Astrocyte (in vitro differentiated cells and primary cell): ENCODE data around the gene XIRP1. TPM values are rescaled to one million over a fixed set of nuclear protein-coding genes. Genes with fewer than 3 reads are reported as not detected.
A peak's percentile ranks its signal among the peaks of the same experiment; 100 is the strongest.

Experiments
- DNase-seq: peaks from one replicate; pipeline ENCODE4 v3.0.0-alpha.2; 2010; ENCODE audit warnings: low read depth
- FAIRE-seq: peaks from 2 replicates; lab custom pipeline; 2011; peaks lifted over from hg19 to GRCh38; lab: Jason Lieb, UNC
- H2AFZ ChIP-seq: 2 replicates; pipeline ENCODE4 v1.6.0; 2012; ENCODE audit warnings: low read depth, low read length, inconsistent platforms
- H3K27ac ChIP-seq: 2 replicates; pipeline ENCODE4 v1.5.1; 2011; ENCODE audit warnings: low read depth, low read length, inconsistent platforms
- H3K27me3 ChIP-seq: 2 replicates; pipeline ENCODE4 v1.6.0; 2011; ENCODE audit warnings: low read length, inconsistent platforms; ENCODE audit not compliant: insufficient read depth
- H3K36me3 ChIP-seq: 2 replicates; pipeline ENCODE4 v1.5.1; 2011; ENCODE audit warnings: low read length, inconsistent platforms; ENCODE audit not compliant: insufficient read depth
- H3K4me1 ChIP-seq: 2 replicates; pipeline ENCODE4 v1.5.1; 2011; ENCODE audit warnings: low read length, inconsistent platforms; ENCODE audit not compliant: insufficient read depth
- H3K4me2 ChIP-seq: 2 replicates; pipeline ENCODE4 v1.6.0; 2012; ENCODE audit warnings: low read length, inconsistent platforms
- H3K4me3 ChIP-seq: 2 replicates; pipeline ENCODE4 v1.5.1; 2011; ENCODE audit warnings: low read depth, mild to moderate bottlenecking, low read length, inconsistent platforms; ENCODE audit not compliant: insufficient read depth
- H3K79me2 ChIP-seq: 2 replicates; pipeline ENCODE4 v1.6.0; 2012; ENCODE audit warnings: mild to moderate bottlenecking, low read length, inconsistent platforms; ENCODE audit not compliant: insufficient read depth
- H3K9ac ChIP-seq: 2 replicates; pipeline ENCODE4 v1.6.0; 2012; ENCODE audit warnings: mild to moderate bottlenecking, low read length, inconsistent platforms
- H3K9me3 ChIP-seq: 2 replicates; pipeline ENCODE4 v1.5.1; 2012; ENCODE audit warnings: low read depth, mild to moderate bottlenecking, low read length, inconsistent platforms; ENCODE audit not compliant: insufficient read depth
- H4K20me1 ChIP-seq: 2 replicates; pipeline ENCODE4 v1.6.0; 2012; ENCODE audit warnings: low read length, inconsistent platforms; ENCODE audit not compliant: insufficient read depth
- H3K27ac Mint-ChIP-seq: one replicate; pipeline ENCODE4 v1.8.0; 2021; ENCODE audit warnings: mild to moderate bottlenecking, mixed read lengths; ENCODE audit not compliant: unreplicated experiment
- H3K27me3 Mint-ChIP-seq: one replicate; pipeline ENCODE4 v1.8.0; 2021; ENCODE audit warnings: low read depth, mixed read lengths; ENCODE audit not compliant: unreplicated experiment
- H3K36me3 Mint-ChIP-seq: one replicate; pipeline ENCODE4 v1.8.0; 2021; ENCODE audit warnings: low read depth, mixed read lengths; ENCODE audit not compliant: unreplicated experiment
- H3K4me1 Mint-ChIP-seq: one replicate; pipeline ENCODE4 v1.8.0; 2021; ENCODE audit warnings: low read depth, mixed read lengths; ENCODE audit not compliant: unreplicated experiment
- H3K4me3 Mint-ChIP-seq: one replicate; pipeline ENCODE4 v1.8.0; 2021; ENCODE audit warnings: mild to moderate bottlenecking, moderate library complexity, mixed read lengths; ENCODE audit not compliant: unreplicated experiment
- H3K9me3 Mint-ChIP-seq: one replicate; pipeline ENCODE4 v1.8.0; 2021; ENCODE audit warnings: mild to moderate bottlenecking, mixed read lengths; ENCODE audit not compliant: unreplicated experiment
- CTCF ChIP-seq: IDR thresholded peaks from 2 replicates; pipeline ENCODE4 v1.5.1; 2011; ENCODE audit warnings: low read depth, mild to moderate bottlenecking, inconsistent platforms, low read length, moderate library complexity; ENCODE audit not compliant: insufficient read depth
- EZH2 ChIP-seq: IDR thresholded peaks from 2 replicates; pipeline ENCODE4 v1.6.1; 2012; ENCODE audit warnings: mild to moderate bottlenecking, low read length, inconsistent platforms; ENCODE audit not compliant: insufficient read depth
- total RNA-seq: library from RNA; stranded (reverse); gene quantifications from 2 replicates; pipeline ENCODE4 v1.2.1, GENCODE V29; 2021

XIRP1 gene
- total RNA-seq, 1 donor from 2014 or later, result 1.1 TPM

GRCh38 chr3:39139442-39139841, 53.0 kb downstream of the XIRP1 start:
- no peak overlapping the region for H2AFZ ChIP-seq
- no peak for DNase-seq
- peaks cover 70% of the 10 kb centered on the region for H4K20me1 ChIP-seq
- Mint-ChIP-seq H3K4me3 (no peak overlapping the region), H3K4me1 (peaks cover 40% of the 10 kb centered on the region), H3K9me3 (no peaks in the 10 kb centered on the region), H3K27ac (no peak overlapping the region), H3K36me3 (peaks cover 30% of the 10 kb centered on the region), H3K27me3 (peaks cover under 1% of the 10 kb centered on the region)
- H3K4me1 ChIP-seq, result peaks cover 12% of the 10 kb centered on the region
- H3K27ac ChIP-seq, result no peak overlapping the region
- TF ChIP-seq EZH2 (no peak), CTCF (no peak)
- H3K9me3 ChIP-seq, result no peaks in the 10 kb centered on the region
- H3K9ac ChIP-seq, result no peak overlapping the region
- H3K27me3 ChIP-seq, result no peaks in the 10 kb centered on the region
- peaks cover 42% of the 10 kb centered on the region for H3K36me3 ChIP-seq
- H3K4me3 ChIP-seq, result no peak overlapping the region
- no peak overlapping the region for H3K4me2 ChIP-seq
- no peak for FAIRE-seq
- H3K79me2 ChIP-seq, result peaks cover 51% of the 10 kb centered on the region

- Mint-ChIP-seq H3K36me3 (peaks cover 30% of the 10 kb centered on the region), H3K27ac (no peak overlapping the region), H3K9me3 (no peaks in the 10 kb centered on the region), H3K27me3 (peaks cover 3% of the 10 kb centered on the region), H3K4me1 (peaks cover 36% of the 10 kb centered on the region), H3K4me3 (no peak overlapping the region)
- peaks cover 12% of the 10 kb centered on the region for H3K4me1 ChIP-seq
- DNase-seq (no peak), FAIRE-seq (no peak)
- no peaks in the 10 kb centered on the region for H3K9me3 ChIP-seq
- no peak for TF ChIP-seq EZH2
- TF ChIP-seq CTCF, result no peak
- no peak overlapping the region for H3K27ac ChIP-seq
- H2AFZ ChIP-seq, result no peak overlapping the region
- no peak overlapping the region for H3K4me3 ChIP-seq
- H4K20me1 ChIP-seq, result peaks cover 65% of the 10 kb centered on the region
- no peaks in the 10 kb centered on the region for H3K27me3 ChIP-seq
- peaks cover 38% of the 10 kb centered on the region for H3K36me3 ChIP-seq
- no peak overlapping the region for H3K9ac ChIP-seq
- H3K79me2 ChIP-seq, result peaks cover 45% of the 10 kb centered on the region
- H3K4me2 ChIP-seq, result peak overlapping the region; percentile 3
Measured at GRCh38 chr3:39138804-39139415, 53.5 kb downstream of the XIRP1 start.

GRCh38 chr3:39137991-39138803, 54.2 kb downstream of the XIRP1 start:
- Mint-ChIP-seq H3K36me3 (peaks cover 33% of the 10 kb centered on the region), H3K4me1 (peaks cover 36% of the 10 kb centered on the region), H3K27me3 (peaks cover 7% of the 10 kb centered on the region), H3K9me3 (no peaks in the 10 kb centered on the region), H3K27ac (peak overlapping the region; percentile 26), H3K4me3 (no peak overlapping the region)
- no peak for TF ChIP-seq EZH2
- Histone ChIP-seq H3K4me3 (no peak overlapping the region), H3K79me2 (peaks cover 38% of the 10 kb centered on the region), H3K4me2 (no peak overlapping the region), H2AFZ (no peak overlapping the region), H3K27me3 (no peaks in the 10 kb centered on the region), H3K9ac (no peak overlapping the region), H4K20me1 (peaks cover 58% of the 10 kb centered on the region), H3K9me3 (no peaks in the 10 kb centered on the region), H3K36me3 (peaks cover 30% of the 10 kb centered on the region), H3K27ac (no peak overlapping the region), H3K4me1 (peaks cover 12% of the 10 kb centered on the region)
- FAIRE-seq, result no peak
- no peak for DNase-seq
